ENCODE measurements around the gene PRKAA2. TPM values are rescaled to one million over a fixed set of nuclear protein-coding genes. Genes with fewer than 3 reads are reported as not detected.
"Not testable (repeated sequence)": the region's sequence is repeated elsewhere in the genome, so short reads cannot be mapped to it uniquely, and the experiment has no call there.

Gene PRKAA2
- 10 to 100 TPM; 14.5 to 21.3 (median 16.7) TPM for polyA plus RNA-seq (ENCODE audit: insufficient read length in 4 of 4)

DNA sequence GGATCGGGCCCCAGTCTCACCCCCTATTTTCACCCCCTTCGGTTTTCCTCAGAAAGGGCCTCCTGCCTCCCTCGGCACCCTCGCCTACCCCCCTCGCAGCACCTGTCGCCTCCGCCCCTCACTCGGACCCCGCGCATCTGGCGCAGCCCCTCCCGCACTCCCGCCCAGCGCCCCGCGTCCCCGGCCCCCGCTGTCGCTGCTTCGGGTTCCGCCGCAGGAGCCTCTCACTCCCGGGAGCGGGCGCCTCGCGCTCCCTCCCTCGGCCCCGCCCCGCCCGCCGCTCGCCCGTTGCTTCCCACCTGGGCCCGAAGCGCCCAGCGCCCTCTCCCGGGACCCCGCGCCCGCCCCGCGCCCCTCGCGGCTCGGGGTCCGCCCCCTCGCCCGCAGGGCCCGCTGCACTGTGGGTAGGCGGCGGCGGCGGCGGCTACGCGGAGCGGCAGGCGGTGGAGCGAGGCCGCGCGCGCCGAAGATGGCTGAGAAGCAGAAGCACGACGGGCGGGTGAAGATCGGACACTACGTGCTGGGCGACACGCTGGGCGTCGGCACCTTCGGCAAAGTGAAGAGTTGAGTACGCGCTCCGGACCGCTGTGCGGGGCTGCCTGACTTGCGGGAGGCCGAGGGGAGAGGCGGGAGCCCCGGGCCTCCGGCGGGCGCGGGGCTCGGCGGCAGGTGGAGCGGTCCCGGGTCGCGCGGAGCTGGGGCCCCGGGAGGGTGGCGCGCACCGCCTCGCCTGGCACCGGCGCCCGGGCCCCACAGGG is at the start of gene PRKAA2:
PRKAA2 (plus strand) TSS at position 396 of the 758 bp plus-strand sequence; CDS start at position 470, 74 bp downstream.
- DNase-seq (ENCODE audit: low read depth in 4 of 4, low spot score in 3 of 4): peak in 3 of 4 donors; percentile 14 to 40 (median 32)

DNA sequence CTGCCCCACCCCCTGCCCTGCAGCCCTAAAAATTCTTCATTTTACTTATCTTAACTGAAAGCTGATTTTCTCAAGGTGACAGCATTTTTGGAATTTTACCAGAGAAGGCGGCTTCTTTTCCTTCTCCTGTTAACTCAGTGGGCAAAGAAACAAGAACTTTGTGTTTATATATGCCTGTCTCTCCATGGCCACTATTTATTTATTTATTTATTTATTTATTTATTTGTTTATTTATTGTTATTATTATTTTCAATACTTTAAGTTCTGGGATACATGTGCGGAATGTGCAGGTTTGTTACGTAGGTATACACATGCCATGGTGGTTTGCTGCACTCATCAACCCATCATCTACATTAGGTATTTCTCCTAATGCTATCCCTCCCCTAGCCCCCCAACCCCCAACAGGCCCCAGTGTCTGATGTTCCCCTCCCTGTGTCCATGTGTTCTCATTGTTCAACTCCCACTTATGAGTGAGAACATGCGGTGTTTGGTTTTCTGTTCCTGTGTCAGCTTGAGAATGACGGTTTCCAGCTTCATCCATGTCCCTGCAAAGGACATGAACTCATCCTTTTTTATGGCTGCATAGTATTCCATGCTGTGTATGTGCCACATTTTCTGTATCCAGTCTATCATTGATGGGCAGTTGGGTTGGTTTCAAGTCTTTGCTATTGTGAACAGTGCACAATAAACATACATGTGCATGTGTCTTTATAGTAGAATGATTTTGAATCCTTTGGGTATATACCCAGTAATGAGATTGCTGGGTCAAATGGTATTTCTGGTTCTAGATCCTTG is 49.5 kb upstream of the PRKAA2 start:
- not testable (repeated sequence) for DNase-seq (ENCODE audit: low read depth in 4 of 4, low spot score in 3 of 4)

DNA sequence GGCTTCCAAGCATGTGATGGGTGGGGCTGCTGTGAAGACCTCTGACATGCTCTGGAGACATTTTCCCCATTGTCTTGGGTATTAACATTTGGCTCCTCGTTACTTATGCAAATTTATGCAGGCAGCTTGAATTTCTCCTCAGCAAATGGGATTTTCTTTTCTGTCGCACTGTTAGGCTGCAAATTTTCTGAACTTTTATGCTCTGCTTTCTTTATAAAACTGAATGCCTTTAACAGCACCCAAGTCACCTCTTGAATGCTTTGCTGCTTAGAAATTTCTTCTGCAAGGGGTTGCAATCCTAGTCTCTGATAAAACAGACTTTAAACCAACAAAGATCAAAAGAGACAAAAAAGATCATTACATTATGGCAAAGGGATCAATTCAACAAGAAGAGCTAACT is 35.0 kb upstream of the PRKAA2 start:
- DNase-seq (ENCODE audit: low read depth in 4 of 4, low spot score in 3 of 4): not testable (repeated sequence)

DNA sequence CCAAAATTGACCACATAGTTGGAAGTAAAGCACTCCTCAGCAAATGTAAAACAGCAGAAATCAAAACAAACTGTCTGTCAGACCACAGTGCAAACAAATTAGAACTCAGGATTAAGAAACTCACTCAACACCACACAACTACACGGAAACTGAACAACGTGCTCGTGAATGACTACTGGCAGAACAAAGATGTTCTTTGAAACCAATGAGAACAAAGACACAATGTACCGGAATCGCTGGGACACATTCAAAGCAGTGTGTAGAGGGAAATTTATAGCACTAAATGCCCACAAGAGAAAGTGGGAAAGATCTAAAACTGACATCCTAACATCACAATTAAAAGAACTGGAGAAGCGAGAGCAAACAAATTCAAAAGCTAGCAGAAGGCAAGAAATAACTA is 34.3 kb upstream of the PRKAA2 start:
- DNase-seq (ENCODE audit: low read depth in 4 of 4, low spot score in 3 of 4): not testable (repeated sequence)

DNA sequence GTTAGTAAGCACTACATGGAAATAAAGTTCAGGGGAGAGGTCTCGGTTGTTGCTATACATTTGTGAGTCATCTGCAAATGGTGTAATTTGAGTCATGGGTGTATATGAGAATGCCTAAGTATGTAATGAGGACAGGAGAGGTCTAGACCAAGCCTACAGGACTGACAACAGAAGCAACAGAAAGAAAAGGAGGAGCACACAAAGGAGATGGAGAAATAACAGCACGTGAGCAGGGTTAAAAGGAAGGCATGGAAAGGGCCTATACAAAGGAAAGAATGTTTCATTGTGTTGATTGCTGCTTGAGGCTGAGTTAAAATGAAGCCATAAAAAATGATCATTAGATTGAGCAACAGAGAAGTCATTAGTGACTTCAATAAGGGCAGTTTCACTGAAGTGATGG is 28.0 kb upstream of the PRKAA2 start:
- no peak for DNase-seq (ENCODE audit: low read depth in 4 of 4, low spot score in 3 of 4)

DNA sequence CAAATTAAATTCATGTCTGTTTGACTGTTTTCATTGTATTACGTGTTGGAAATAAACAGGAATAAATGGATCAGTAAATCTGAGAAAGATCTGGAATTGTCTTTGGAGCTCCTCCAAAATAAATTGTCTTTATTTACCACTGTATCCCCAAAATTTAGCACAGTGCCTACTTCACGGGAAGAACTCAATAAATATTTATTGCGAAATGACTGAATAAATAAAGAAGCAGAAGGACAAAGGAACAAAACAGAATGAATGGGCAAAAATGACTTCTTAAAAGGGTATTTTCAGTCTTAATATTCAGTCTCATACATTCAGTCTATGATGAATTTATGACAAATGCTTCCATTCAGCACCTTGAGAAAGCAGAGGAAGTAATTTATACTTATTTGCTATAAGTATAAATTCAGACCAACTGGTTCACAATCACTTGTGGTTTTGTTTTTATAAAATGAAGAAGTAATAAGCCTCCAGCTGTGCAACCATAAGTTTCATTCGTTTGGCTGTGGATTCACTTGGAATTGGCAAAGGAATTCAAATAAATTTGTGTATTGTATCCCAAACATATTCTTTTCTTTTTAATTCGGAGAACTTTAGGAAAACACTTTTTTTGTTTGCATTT is 19.2 kb upstream of the PRKAA2 start:
- no peak for DNase-seq (ENCODE audit: low read depth in 4 of 4, low spot score in 3 of 4)

DNA sequence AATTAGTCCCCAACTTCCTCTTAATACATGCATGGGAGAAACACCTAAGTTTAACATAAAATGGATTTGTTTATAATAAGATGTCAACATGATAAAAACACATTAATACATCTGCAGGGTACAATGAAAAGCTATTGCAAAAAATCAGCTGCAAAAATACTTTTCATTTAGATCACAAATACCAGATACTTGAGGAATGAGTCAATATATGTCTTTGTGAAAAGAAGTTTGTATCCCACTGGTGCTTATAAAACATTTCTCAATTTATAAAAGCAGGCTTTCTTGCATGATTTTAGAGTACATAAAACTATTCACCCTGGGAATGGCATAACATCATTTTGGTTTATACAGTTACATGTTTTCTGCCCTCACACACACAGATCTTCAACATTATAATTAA is 18.6 kb upstream of the PRKAA2 start:
- DNase-seq (ENCODE audit: low read depth in 4 of 4, low spot score in 3 of 4): no peak

DNA sequence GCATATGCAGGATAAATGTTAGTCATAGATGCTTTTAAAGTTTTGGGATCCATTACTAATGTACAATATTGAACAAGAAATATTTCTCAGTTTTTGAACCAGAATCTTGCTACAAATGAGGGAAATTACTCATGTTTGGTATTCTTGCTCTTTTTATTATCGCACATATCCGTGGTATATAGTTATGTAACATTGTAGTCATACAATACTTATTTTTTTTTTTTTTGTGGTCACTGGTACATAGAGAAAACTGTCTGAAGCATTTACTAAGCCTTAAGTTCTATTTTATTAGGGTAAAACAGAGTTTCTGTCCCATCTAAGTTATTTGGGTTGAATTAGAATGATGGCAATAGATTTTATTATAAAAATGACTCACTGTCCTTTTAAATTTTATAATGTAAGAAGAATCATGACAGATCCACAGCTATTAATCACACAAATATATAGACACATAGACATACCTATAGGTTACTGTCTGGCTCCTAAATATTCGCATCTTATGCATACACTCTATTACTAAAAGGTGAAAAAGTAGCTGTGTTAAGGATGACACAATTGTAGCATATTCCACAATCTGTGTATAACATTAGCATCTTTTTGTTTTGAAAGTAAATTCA is 18.0 kb upstream of the PRKAA2 start:
- DNase-seq (ENCODE audit: low read depth in 4 of 4, low spot score in 3 of 4): no peak

DNA sequence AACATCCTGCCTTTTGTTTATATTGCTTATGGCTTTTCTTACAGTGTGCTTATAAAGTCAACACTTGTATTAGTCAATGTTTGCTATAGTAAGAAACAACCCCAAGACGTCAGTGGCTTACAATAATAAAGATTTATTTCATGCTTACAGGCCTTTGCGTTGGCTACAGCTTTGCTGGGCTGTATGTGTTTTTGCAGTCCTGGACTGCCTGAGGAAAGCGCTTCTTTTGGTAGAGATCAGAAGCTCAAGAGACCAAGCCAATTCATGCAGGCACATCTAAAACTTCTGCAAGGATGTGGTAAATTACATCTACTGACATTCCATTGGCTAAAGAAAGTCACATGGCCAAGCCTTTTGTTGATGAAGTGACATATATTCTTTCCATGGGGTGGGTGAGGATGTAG is 17.5 kb upstream of the PRKAA2 start:
- DNase-seq (ENCODE audit: low read depth in 4 of 4, low spot score in 3 of 4): no peak

DNA sequence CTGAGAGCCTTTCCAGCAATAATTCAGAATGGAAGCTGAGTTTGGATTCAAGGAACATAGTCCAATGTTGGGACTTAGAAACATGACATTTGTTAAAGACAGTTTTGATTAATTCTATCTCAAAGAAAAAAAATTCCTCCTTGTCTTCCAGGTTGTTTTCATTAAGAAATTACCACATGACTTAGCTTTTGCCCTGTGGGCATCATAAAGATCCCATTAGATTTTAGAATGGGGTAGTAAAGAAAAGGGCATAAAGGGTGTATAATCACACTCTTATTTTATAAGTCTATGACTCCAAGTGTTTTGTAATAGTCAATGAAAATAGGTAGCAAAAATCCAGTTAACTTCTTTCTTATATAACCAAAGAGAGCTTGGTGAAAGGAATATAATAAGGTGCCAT is 14.3 kb upstream of the PRKAA2 start:
- DNase-seq (ENCODE audit: low read depth in 4 of 4, low spot score in 3 of 4): no peak

DNA sequence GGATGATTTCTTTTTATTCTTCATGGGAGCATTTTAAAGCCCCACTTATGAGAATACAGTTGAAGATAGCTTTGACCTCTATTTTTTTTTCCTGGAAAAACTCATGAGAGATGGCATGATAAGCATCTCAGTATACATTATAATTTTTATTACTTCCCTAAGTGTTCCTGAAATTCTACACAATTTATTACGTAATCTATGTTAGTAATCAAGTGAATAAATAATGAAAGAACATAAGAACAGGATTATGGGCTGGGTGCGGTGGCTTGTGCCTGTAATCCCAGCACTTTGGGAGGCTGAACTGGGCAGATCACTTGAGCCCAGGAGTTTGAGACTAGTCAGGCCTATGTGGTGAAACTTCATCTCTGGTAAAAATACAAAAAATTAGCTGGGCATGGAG is 13.2 kb upstream of the PRKAA2 start:
- DNase-seq (ENCODE audit: low read depth in 4 of 4, low spot score in 3 of 4): no peak

DNA sequence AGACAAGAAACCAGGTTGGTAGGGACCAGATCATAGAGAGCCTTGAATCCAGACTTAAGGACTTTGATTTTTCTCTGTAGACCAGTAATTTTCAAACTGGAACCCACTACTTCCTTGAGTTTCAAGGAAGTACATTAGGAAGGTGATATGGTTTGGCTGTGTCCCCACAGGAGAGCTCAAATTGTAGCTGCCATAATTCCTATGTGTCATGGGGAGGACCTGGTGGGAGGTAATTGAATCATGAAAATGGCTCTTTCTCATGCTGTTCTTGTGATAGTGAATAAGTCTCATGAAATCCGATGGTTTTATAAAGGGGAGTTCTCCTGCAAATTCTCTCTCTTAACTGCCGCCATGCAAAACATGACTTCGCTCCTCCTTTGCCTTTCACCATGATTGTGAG is 10.1 kb upstream of the PRKAA2 start:
- no peak for DNase-seq (ENCODE audit: low read depth in 4 of 4, low spot score in 3 of 4)

DNA sequence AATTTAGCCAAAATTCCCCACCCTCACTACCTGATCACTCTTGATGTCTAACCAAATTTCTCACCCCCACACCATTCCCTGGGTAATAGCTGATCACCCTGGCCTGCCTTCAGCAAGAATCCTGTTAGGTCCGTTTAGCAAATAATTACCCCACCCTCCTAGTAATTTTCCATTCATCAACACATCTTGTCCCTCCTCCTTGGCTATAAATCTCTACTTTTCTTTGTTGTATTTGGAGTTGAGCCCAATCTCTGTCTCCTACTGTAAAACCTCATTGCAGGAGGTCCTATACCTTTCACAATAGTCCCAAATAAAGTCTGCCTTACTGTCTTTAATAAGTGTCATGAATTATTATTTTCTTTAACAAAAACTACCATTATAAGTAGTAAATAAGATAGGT is 6.9 kb upstream of the PRKAA2 start:
- DNase-seq (ENCODE audit: low read depth in 4 of 4, low spot score in 3 of 4): no peak

DNA sequence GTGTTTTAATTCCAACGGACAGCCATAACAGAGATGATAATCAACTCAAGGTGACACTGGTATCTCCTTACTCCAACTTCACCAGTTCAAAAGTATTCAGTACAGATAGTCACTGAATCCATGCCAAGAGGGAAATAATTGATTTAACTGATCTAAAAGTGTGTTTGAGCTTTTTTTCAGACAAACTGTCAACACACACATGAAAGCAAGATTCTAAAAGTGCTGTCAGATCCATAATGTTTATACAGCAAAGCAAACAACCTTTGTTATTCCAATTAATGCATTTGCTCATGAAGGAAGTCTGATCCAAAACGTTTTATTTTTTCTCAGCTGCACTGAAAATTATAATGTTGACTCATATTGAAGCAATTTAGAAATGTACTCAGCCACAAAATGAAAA is 5.9 kb upstream of the PRKAA2 start:
- DNase-seq (ENCODE audit: low read depth in 4 of 4, low spot score in 3 of 4): no peak

DNA sequence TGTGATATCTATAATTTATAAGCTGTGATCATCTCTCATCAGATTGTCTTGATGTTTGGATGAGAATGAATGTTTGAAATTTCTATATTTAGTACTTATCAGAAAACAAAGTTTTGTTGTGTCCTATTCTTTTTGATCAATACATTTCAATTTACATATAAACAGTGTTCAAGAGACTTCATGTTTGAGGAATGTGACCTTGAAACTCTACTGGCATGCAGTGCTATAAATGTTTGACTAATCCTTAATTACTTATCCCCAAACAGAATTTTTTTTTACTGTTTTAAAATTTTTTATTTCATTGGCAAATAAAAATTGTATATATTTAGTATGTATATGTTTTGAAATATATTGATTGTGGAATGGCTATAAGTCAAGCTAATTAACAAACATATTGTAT is 1.5 kb upstream of the PRKAA2 start:
- peak in 2 of 4 donors; percentile 12 to 17 for DNase-seq (ENCODE audit: low read depth in 4 of 4, low spot score in 3 of 4)

DNA sequence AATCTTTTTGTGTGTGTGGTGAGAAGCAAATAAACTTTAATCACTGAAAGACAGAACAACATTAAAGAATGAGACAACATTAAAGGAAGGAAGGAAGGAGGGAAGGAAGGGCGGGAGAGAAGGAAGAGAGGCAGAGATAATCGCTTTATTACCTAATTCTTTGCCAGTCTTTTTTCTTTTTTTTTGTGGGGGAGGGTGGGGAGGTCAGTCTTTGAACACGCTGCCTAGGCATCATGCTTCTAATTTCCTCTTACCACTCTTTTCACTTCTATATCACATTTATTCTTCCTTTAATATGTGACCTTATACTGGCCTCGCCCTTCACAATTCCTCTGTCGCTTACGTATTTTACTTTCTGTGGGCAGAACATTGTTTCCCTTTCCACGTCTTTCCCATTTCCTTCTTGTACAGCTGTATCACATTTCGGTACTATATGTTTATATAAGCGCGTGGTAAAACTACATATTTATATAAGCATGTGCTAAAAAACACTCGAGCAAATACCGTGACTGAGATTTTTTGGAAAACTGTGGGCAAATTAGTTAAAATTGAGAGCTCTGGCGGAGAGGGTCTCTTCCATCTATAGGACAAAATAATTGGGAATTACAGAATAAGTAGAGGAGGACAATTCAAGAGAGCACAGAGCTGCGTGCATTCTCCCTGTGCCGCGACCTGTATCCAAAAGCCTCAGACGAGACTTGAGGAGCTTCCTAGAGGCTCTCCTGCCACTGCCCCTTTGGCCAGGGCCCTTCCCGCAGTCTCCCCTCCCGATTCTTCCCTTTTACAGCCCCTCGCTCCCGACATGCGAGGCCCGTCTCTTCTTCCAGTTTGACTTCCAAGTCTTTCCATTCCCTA is 823 bp upstream of the PRKAA2 start:
- DNase-seq (ENCODE audit: low read depth in 4 of 4, low spot score in 3 of 4): peak in 3 of 4 donors; percentile 2 to 15 (median 5)

DNA sequence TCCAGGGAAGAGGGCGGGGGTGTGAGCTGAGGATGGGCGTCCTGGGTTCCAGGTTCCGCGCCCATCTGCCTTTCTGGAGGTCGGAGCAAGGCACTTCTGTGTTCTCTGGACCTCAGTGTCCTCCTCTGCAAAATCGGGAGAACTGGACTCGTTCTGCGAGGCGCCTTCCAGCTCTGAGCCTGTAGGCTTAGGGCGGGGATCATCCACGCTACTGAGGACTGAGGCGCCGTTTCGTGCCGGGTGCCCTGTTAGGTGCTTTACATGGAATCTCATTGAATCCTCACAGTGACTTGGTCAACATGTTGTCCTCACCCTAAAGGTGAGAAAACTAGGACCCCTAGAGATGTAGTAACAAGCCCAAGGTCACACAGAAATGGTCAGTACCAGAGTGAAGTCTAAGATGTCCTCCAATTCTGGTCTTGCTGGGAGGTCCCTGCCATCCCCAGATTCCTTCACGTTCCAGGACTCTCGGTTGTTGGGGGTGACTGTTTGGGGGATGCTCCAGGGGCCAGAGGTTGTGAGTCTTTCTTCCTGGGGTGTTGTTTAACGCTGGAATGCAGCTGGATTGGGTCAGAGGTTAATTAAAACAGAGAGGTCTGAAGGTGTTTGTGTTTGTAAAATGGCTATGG is 677 bp downstream of the PRKAA2 start:
- peak in 3 of 4 donors; percentile 3 to 23 (median 7) for DNase-seq (ENCODE audit: low read depth in 4 of 4, low spot score in 3 of 4)

DNA sequence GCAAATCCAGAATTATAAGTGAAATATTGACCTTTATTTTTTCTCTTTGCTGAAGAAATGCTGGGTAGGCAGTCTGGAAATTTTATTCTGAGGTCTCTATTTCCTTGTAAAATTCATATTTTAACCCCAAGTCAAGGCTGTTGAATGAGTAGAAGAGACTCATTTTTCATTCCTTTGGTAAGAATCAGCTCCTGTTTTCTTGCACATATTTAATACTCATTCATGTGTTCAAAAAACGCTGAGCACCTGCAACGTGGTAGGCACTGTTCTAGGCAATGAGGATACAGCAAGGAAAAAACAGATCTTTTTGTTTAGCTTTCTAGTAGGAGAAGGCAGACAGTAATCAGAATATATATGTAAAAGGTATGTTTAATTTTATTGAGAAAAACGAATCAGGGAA is 1.5 kb downstream of the PRKAA2 start:
- DNase-seq (ENCODE audit: low read depth in 4 of 4, low spot score in 3 of 4): no peak

DNA sequence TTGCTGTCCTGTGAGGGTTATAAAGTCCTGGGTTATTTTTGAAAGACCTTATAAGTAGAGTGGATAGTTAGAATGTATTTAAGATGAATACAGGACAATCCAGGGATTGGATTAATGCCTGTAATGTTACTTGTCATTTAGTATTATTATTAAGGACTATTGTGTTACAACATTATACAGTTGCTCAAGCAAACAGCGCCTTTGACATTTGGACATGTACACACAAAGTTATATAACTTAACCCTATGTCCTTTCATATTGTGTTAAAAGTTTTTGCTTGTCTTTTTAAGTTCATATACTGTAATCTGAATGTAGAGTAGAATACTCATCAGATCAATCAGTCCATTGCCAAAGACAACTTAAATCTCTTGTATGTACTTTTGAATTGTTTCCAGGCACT is 2.0 kb downstream of the PRKAA2 start:
- no peak for DNase-seq (ENCODE audit: low read depth in 4 of 4, low spot score in 3 of 4)

DNA sequence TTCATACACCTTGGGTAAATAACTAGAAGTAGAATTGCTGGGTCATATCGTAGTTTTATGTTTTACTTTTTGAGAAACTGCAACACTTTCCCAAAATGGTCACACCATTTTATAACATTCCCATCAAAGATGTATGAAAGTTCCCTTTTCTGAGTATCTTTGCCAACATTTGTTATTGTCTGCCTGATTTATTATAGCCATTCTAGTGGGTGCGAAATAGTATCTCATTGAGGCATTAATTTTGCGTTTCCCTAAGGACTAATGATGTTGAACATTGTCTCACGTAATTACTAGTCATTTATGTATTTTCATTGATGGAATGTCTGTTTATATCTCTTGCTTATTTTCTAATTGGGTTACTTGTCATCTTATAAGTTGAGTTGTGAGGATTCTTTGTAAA is 3.4 kb downstream of the PRKAA2 start:
- DNase-seq (ENCODE audit: low read depth in 4 of 4, low spot score in 3 of 4): no peak

All from right renal pelvis (tissue), 4 donors.